ENCODE measurements around the gene ANKFN1.

ANKFN1 gene

DNA sequence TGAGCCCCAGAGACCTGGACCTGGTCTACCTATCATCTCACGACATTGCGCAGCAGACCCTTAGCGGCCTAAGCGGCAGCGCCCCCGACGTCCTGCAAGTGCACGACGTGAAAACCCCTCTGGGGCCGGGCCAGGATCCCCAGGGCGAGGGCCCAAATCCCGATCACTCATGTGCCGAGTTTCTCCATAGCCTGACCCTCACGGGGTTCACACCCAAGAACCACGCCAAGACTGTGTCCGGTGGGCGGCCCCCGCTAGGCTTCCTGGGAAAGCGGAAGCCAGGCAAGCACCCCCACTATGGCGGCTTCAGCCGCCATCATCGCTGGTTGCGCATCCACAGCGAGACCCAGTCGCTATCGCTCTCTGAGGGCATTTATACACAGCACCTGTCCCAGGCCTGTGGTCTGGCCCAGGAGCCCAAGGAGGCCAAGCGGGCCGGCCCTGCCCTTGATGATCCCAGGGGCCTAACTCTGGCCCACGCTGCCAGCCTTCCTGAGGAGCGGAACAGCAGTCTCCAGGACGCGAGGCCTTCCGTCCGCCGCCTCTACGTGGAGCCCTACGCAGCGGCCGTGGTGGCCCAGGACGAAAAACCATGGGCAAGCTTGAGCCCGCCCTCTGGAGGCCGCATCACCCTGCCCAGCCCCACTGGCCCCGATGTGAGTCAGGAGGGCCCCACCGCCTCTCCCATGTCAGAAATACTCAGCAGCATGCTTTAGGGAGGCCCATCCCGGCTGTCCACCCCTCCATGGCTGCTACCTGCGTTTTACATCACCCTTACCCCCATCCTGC lies 357.5 kb downstream of the ANKFN1 start:
- DNase-seq = no peak

DNA sequence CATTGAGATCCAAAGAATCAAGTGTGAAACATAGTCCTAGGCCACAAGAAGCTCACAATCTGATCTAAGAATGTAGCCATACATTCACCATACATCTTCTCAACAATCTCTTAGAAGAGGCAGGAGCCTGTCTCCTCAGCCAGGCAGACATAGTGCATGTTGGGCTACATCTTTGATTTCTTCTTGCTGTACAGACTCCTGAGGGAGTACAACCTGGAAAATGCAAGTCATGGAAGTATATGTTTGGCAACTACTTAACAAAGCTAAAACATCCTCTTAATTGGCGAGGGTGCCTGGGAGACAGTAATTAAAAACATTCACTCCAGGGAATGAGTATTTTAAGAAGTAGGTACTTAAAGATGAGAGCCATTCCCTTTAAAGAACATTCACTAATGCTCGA lies 361.0 kb downstream of the ANKFN1 start:
- no peak for DNase-seq

DNA sequence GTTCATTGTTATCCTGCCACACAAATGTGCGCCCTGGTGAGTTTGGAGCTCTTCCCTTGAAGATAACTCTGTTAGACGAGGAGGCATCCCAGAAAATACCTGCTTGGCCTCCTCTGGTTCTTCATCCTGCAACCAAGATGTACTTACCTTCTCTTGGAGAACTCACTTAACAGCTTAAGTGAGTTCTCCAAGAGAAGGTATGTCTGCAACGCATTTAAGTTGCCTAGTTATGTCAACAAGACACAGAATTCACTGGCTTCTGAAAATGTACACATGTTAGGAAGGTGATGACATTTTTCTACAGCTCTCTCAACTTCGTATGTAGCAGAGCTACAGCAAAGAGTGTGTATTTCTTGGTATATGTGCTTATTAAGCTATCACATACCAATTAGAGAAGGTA lies 361.6 kb downstream of the ANKFN1 start:
- no peak for DNase-seq

DNA sequence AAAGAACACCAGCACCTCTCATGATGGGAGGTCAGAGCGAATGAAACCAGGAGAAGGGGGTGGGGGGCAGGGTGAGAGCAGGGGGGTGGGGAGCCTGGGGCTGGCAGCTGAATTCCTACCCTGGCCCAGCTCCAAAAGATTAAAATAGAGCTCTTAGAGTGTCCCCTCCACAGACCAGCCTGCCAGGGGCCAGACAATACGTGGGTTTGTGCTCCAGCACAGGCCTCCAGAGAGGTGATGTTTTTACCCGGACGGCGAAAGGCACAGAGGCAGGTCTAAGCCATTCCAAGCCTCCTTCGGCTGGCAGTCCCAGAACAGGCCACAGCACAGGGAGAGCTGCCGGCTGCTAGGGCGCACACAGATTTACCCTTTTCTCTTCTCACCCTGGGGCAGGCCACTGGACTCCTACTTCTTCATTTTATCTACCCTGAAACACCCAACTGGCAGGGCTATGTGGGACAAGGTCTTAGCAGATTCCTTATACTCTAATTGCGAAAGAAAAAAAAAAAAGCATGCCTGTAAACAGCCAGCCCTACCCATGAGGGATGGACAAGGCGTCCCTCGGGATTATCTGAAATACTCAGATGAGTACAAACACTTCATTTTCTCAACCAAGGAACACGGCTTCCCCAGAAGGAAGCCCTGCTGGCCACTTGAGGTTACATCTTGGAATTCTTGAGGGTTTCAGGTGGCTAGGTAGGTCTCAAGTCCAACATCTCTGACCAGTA lies 368.3 kb downstream of the ANKFN1 start:
- DNase-seq = no peak

DNA sequence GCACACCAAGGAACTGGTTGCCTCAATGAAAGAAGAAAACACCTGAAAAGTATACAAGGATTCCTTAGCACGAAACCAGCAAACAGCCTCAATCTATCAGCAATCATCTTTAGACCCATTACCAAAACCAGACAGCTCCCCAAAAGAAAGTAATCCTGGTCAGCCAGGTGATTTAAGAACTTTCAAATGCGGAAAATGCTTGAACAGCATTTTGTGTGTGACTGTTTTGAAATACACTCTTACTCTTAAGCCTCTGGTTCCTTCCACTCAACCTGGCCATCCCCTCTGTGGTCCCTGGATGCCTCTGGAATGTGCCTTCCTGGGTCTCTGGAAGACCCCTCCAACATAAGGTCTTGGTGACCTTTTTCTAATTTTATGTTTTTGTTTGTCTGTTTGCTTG lies 369.8 kb downstream of the ANKFN1 start:
- DNase-seq = no peak

DNA sequence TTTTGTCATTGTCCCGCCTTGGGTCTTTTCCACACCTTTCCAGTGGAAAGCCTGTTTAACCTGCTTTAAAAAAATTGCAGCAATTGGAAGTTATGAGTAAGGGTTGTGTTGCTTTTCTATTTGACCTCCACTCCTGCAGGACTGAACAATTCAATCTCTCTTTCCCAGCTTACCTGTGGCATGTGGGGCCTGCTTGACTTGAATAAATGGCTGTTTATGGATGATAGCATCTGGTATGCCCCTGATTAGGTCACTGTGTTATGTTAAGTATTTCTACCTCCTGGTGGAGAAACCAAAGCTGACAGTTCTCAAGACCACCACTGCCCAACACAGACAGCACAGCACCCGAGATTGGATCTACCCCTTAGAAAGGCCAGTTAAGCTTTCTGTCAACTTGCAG lies 375.4 kb downstream of the ANKFN1 start:
- no peak for DNase-seq

DNA sequence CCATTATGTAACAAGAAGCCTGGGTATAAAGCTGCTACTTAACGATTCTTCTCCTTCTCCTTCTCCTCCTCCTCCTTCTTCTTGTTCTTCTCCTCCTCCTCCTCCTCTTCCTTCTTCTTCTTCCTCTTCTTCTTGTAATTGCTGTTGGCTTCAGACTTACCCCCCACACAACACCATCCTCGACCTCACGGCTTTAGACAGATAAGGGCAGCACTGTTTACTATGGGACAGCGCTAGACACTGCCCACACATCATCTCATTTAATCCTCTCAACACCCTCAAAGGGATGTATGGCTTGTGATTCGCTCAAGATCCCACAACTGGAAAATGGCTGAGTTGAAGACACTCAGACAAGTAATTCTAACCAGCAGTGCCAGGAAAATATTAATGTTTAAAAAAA lies 379.7 kb downstream of the ANKFN1 start:
- DNase-seq = no peak

DNA sequence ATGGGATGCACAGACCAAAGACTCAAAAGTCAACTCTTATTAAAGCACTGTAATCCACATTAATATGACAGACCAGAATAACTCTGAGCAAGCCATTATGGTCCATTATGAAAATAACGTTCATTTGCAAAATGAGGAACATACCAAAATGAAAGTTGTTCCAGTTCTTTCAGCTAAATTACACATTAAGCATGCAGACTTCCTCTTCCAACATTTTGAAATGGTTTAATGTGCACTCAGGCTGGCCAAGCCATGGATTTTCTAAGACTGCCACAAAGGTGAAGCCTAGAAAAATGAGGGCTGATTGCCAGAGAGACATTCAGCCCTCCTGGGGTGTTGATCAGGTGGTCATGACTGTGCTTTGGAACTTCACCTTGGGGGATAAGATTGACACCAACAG lies 383.5 kb downstream of the ANKFN1 start:
- no peak for DNase-seq

DNA sequence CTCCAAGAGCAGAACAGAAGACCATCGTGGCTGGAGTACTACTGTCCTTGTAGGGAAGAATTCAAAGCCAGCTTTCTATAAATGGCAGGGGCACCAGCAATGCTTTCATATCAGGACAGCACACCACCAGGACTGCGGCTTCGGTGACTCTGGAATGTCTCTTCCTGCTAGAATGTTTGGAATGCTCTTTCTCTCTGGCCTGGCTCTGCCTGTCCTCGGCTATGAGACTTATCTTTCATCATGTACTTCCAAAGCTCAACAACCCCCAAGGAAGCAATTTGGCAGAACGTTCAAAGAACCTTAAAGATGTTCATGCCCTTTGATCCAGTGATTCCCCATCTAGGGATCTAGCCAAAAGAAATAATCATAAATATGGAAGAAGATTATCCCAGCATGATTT lies 387.6 kb downstream of the ANKFN1 start:
- DNase-seq = no peak

DNA sequence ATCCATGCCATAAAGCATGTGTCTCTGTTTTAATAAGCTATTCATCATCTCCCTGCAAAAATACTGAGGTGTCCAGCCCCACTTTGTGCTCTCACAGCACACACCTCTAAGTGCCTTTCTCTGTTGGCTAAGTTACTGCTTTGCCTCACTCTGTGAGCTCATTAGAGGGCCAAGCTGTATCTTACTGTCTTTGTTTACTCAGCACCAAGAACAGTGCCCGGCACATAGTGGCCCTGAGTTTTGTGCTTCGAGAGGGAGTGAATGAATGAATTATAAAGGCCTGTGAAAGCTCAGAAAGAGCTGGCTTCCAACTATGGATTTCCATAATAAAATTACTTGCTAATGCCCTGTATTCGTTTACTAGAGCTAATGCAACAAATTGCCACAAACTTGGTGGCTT lies 390.0 kb downstream of the ANKFN1 start:
- no peak for DNase-seq

DNA sequence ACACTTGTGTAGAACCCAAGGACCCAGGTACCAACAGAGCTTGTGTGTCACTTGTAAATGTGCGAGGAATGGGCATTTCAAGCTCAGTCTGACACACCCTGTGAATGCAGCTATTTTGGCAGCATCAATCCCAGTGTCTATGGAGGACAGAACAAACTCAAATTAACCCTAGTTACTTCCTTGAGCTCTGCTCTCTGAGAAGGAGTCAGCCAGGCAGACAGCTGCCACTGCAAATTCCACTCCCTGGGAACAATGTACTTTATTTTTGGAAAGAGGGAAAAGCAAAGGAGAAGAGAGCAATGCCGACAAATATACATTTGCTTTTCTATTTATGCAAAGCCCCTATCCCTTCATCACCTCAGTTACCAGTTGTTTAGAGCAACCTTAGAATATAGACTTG lies 391.8 kb downstream of the ANKFN1 start:
- no peak for DNase-seq

DNA sequence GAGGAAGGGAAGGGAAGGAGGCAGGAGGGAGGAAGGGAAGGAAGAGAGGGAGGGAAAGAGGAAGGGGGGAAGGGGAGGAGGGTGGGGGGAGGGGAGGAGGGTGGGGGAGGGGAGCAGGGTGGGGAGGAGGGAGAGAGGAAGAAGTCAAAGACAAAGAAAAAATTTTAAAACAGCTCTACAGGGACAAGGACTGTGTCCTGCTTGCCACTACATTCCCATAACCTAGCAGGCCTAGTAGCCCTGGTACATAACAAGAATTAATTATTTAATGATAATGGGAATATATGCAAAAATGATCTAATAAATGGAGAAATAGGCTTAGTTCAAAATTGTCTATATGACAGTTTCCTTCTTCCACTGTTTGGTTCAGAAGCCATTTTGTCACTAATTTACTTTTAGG lies 392.7 kb downstream of the ANKFN1 start:
- DNase-seq = no peak

DNA sequence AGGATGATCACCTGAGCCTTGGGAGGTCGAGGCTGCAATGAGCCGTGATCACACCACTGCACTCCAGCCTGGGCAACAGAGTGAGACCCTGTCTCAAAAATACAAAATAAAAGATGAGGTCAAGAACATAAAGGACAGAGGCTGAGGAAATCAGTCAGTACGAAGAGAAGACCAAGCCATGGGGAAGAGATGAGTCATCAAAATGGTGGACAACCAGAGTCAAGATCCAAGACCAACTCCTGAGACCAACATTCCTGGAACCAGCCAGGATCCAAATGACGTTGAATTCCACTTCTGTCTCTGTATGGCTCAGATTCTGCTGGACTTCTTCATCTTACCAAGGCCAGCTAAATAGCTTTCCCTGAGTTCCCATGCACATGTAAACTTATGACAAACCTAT lies 395.4 kb downstream of the ANKFN1 start:
- DNase-seq = no peak

DNA sequence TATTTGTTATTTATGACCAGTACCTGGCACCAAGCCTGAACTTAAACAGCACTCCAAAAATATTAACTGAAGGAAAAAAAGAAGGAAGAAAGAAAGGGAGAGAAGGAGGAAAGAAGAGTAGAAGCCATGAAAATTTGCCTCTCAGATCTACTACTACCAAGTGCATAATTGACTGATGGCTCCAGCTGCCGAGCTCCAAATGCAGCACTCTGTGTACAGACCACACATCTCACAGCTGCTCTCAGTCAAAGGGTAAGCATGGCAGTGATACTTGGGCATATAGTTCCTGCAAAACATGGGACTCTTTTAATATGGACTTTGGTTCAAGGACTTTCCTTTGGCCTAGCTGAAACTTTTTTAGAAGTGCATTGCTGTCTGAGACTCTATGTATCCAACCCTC lies 396.2 kb downstream of the ANKFN1 start:
- no peak for DNase-seq

DNA sequence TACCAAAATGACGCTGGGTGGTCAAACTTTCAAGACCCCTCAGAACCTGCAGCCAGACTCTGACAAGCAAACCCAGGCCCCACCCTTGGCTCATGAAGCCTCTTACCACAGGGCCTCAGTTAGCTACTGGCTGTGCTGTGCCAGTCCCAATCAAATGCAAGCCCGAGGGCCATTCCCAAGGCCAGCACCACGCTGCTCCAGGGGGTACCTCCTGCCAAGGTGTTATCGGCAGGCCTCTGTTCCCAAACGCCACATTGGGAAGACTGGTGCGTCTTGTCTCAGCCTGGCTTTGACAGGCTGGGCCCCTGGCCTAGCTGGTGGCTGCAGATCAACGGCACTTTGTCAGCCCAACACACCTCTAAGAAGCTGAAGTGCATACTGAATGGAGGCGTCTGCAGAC lies 404.4 kb downstream of the ANKFN1 start:
- no peak for DNase-seq

DNA sequence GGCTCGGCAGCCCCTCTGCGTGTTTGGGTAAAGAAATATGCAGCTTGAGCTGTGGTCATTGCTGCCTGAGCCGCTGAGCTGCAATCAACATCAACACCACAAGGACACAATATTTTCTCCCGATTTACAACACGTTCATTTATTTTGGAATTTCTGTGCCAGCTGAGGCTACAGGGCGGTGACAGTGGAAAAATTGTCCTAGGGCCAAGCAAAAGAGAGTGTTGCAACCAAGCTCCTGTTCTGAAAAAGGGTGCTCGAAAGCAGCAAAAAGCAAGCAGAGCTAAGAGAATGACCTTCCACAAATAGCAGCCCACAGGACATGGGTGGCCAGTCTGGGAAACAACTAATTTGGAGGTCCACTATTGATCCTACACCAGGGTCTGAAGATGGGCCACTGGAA lies 404.8 kb downstream of the ANKFN1 start:
- DNase-seq = no peak
